ENCODE measurements around the gene WDR43. TPM values are rescaled to one million over a fixed set of nuclear protein-coding genes. Genes with fewer than 3 reads are reported as not detected.
"Not testable (repeated sequence)": the region's sequence is repeated elsewhere in the genome, so short reads cannot be mapped to it uniquely, and the experiment has no call there.

Gene WDR43
- total RNA-seq, 4 donors from 2014 or later, result 25.3 to 43.7 (median 30.4) TPM

- Histone ChIP-seq H3K27me3 (no peaks in the 10 kb centered on the region), H3K36me3 (no peaks in the 10 kb centered on the region), H3K9me3 (no peaks in the 10 kb centered on the region), H3K4me3 (replicated peaks in 1 of 3) (no peak overlapping the region), H3K27ac (no peak overlapping the region), H3K4me1 (peaks cover 0 to 27% of the 10 kb centered on the region in 2 donors)
- 80 to 92% methylated on average over 6 to 9 of the region's 10 CpGs for WGBS, 2 donors
- TF ChIP-seq POLR2A (IDR thresholded peaks at IDR 0.05) (no peak), CTCF (IDR thresholded peaks at IDR 0.05) (no peak)
- intact Hi-C loops (cut with DNase I), result no loop called here
- DNase-seq, result no peak
Observed at GRCh38 chr2:28977176-28977875, 82.9 kb downstream of the WDR43 start.

- peaks cover 0 to 27% of the 10 kb centered on the region in 2 donors for H3K4me1 ChIP-seq
- intact Hi-C loops (cut with DNase I); H3K27me3 ChIP-seq; H3K9me3 ChIP-seq; DNase-seq; H3K27ac ChIP-seq; H3K4me3 ChIP-seq (replicated peaks in 1 of 3); H3K36me3 ChIP-seq: not testable (repeated sequence)
- 89 to 92% methylated on average over 8 of the region's 8 CpGs for WGBS, 2 donors
Observed at GRCh38 chr2:28978001-28978400, 83.5 kb downstream of the WDR43 start.

- Histone ChIP-seq H3K36me3 (no peaks in the 10 kb centered on the region), H3K27me3 (no peaks in the 10 kb centered on the region), H3K9me3 (no peaks in the 10 kb centered on the region), H3K27ac (no peak overlapping the region), H3K4me3 (replicated peaks in 1 of 3) (no peak overlapping the region), H3K4me1 (peaks cover 0 to 27% of the 10 kb centered on the region in 2 donors)
- DNase-seq, result no peak
- no peak for TF ChIP-seq POLR2A (IDR thresholded peaks at IDR 0.05)
- no peak for TF ChIP-seq CTCF (IDR thresholded peaks at IDR 0.05)
- intact Hi-C loops (cut with DNase I), result no loop called here
- 66 to 68% methylated on average over 6 of the region's 6 CpGs for WGBS, 2 donors
Observed at GRCh38 chr2:28978606-28979005, 84.1 kb downstream of the WDR43 start.

GRCh38 chr2:28979041-28979440 lies 84.6 kb downstream of the WDR43 start:
- intact Hi-C loops (cut with DNase I), result no loop called here
- peak; percentile 49 to 67 for DNase-seq
- Histone ChIP-seq H3K27ac (no peak overlapping the region), H3K27me3 (no peaks in the 10 kb centered on the region), H3K4me3 (replicated peaks in 1 of 3) (no peak overlapping the region), H3K36me3 (no peaks in the 10 kb centered on the region), H3K4me1 (peaks cover 0 to 29% of the 10 kb centered on the region in 2 donors), H3K9me3 (no peaks in the 10 kb centered on the region)
- 25% methylated on average over 7 of the region's 7 CpGs; no CpG with 5 or more reads in 1 of the 2 donors for WGBS, 2 donors
- TF ChIP-seq CTCF (IDR thresholded peaks at IDR 0.05), result no peak
- no peak for TF ChIP-seq POLR2A (IDR thresholded peaks at IDR 0.05)

- H3K27ac ChIP-seq, result no peak overlapping the region
- no peaks in the 10 kb centered on the region for H3K9me3 ChIP-seq
- no peaks in the 10 kb centered on the region for H3K36me3 ChIP-seq
- H3K4me3 ChIP-seq (replicated peaks in 1 of 3), result no peak overlapping the region
- peak; percentile 52 to 58 for DNase-seq
- no peaks in the 10 kb centered on the region for H3K27me3 ChIP-seq
- TF ChIP-seq CTCF (IDR thresholded peaks at IDR 0.05), result no peak
- TF ChIP-seq POLR2A (IDR thresholded peaks at IDR 0.05), result no peak
- 63 to 73% methylated on average over 5 of the region's 13 CpGs for WGBS, 2 donors
- peaks cover 0 to 34% of the 10 kb centered on the region in 2 donors for H3K4me1 ChIP-seq
- intact Hi-C loops (cut with DNase I), result no loop called here
Observed at GRCh38 chr2:28979576-28980366, 85.3 kb downstream of the WDR43 start.

Measured in thyroid gland (tissue), 4 donors.